Measurements from ENCODE around the gene GLT8D2.
A peak's percentile ranks its signal among the peaks of the same experiment; 100 is the strongest.

The GLT8D2 gene

DNA sequence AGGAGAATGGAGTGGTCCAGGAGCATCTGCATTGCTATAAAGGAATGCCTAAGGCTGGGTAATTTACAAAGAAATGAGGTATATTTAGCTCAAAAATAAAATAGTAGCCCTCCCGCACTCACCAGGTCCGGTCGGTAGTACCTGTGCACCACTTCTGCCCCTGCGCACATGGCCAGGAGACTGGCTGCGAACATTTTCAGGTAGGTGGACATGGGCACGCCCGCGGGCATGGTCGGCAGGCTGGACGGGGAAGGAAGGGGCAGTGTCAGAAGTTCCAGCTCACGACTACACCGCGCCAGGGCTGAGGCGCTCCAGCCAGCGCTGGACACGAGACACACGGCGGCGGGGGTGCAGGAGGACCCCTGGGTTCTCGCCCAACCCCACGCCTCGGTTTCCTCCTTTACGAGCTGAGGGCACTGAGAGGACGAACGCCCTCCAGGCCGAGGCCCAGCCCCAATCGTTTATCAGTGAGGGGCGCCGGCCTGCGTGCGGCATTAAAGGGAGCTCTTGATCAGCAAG is 93.4 kb downstream of the GLT8D2 start:
- H3K27me3 Mint-ChIP-seq: no peaks in the 10 kb centered on the region
- ATAC-seq: no peak
- no peak for DNase-seq

DNA sequence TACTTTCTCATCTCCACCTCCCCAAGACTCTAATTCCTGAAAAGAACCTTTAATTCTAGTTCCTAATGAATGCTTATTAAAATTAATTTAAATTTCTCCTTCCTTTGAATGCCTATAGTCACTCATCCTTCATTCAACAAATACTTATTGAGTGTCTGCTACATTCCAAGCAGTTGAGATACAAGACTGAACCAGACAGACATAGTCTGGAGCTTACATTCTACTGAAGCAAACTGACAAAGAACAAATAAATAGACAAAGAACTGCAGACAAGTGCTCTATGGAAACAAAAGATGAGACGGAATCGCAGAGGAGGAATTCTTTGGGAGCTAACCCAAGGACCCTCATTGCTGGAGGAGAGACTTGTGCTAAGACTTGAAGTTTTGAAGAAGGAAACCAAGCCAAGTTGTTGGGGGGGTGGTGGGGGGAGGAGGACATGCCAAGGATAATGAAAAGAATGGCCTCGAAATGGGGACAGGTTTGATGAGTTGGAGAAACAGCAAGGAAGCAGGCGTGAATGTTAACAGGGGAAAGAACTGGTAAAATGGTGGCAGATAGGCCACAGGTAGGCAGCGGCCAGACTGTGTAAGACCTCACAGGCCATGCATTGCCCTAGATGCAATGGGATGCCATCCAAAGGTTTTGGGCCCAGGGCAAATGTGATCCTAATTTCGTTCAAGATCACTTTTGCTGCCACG is 94.0 kb downstream of the GLT8D2 start:
- Mint-ChIP-seq H3K4me1 (peaks cover 58% of the 10 kb centered on the region), H3K9me3 (no peaks in the 10 kb centered on the region), H3K27ac (peak overlapping the region; percentile 86 to 98), H3K4me3 (peak overlapping the region; percentile 87 to 91), H3K27me3 (no peaks in the 10 kb centered on the region)
- ATAC-seq: no peak
- no peak for DNase-seq

More for the DNA sequence above, 93.4 kb downstream of the GLT8D2 start:
- Mint-ChIP-seq H3K9me3 (no peaks in the 10 kb centered on the region), H3K27ac (peak overlapping the region; percentile 98), H3K4me1 (peaks cover 58% of the 10 kb centered on the region), H3K4me3 (peak overlapping the region; percentile 87 to 91)

DNA sequence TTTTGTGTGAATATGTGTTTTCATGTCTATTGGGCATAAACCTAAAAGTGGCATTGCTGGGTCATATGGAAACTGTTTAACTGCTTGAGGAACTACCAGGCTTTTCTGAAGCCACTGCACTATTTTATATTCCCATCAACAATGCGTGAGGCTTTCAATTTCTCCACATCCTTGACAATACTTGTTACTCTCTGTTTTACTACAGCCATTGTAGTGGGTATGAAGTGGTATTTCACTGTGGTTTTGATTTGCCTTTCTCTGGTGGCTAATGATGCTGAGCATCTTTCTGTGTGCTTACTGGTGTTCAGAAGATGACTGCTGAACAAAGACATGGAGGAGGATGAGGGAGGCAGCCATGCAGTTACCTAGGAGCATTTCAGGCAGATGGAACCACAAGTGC is 97.5 kb downstream of the GLT8D2 start:
- peaks cover 76% of the 10 kb centered on the region for H3K4me1 Mint-ChIP-seq
- H3K27me3 Mint-ChIP-seq: no peaks in the 10 kb centered on the region
- DNase-seq (peak; percentile 27 to 40), ATAC-seq (peak; percentile 80)
- peak overlapping the region; percentile 82 to 83 for H3K4me3 Mint-ChIP-seq
- no peaks in the 10 kb centered on the region for H3K9me3 Mint-ChIP-seq
- peak overlapping the region; percentile 81 to 92 for H3K27ac Mint-ChIP-seq

DNA sequence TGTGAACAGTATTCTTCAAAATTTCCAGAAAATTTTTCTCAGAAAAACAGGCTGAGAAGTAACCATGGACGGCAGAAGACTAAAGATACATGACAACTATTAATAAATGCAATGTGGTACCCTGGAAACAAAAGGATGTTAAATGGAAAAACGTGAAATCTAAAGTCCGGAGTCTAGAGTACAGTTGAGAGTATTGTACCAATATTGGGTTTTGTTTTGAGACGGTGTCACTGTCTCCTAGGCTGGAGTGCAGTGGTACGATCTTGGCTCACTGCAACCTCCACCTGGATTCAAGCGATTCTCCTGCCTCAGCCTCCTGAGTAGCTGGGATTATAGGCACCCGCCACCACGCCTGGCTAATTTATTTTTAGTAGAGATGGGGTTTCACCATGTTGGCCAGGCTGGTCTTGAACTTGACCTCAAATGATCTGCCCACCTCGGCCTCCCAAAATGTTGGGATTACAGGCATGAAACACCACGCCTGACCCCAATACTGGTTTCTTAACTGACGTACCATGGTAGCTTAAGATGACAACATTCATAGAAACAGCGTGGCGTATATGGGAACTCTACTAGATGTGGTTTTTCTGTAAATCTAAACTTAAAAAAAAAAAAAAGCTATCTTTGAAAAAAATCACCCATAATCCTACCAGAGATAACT is 101.1 kb downstream of the GLT8D2 start:
- Mint-ChIP-seq H3K9me3 (no peaks in the 10 kb centered on the region), H3K4me1 (peaks cover 83% of the 10 kb centered on the region), H3K27me3 (no peaks in the 10 kb centered on the region), H3K27ac (peak overlapping the region in 1 of 2 donors; percentile 76), H3K4me3 (peak overlapping the region in 1 of 2 donors; percentile 12)
- peak; percentile 50 for ATAC-seq
- peak in 1 of 2 donors; percentile 29 for DNase-seq

DNA sequence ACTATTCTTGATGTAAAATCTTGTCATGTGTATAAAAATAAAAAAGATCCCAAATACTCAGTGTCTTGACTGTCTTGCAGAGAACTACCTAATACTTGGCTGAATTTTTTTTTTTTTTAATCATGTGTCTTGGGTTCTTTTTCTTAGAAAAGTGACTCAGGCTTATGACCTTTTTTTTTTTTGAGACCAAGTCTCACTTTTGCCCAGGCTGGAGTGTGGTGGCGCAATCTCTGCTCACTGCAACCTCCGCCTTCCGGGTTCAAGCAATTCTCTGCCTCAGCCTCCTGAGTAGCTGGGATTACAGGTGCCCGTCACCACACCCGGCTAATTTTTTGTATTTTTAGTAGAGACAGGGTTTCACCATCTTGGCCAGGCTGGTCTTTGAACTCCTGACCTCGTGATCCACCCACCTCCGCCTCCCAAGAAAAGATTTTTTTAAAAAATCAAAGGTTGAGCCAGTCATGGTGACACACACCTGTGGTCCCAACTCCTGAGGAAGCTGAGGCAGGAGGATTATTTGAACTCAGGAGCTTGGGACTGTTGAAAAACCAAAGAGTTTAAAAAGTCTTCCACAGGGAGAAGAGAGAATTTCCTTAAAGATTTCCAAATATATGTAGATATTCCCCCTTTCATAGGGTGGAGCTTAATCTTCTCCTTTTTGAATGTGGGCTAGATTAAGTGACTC is 102.0 kb downstream of the GLT8D2 start:
- peaks cover 75% of the 10 kb centered on the region for H3K4me1 Mint-ChIP-seq
- H3K27ac Mint-ChIP-seq: peak overlapping the region; percentile 63 to 94
- H3K9me3 Mint-ChIP-seq: no peaks in the 10 kb centered on the region
- no peaks in the 10 kb centered on the region for H3K27me3 Mint-ChIP-seq
- DNase-seq: no peak
- H3K4me3 Mint-ChIP-seq: peak overlapping the region; percentile 27 to 50
- ATAC-seq: no peak

DNA sequence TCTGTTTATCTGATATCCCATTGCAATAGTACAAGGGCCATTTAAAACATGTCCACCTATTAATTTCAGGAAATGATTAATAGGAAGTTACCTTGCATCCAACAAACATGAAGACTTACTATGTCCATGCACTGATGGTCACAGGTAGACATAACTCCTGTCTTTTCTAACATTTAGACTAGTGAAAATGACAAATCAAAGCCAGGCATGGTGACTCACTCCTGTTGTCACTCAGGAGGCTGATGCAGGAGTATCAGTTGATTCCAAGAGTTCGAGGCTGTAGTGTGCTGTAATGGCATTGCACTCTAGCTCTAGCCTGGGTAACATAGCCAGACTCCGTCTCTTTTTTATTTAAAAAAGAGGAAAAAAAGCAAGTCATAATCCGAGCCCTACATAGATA is 105.0 kb downstream of the GLT8D2 start:
- Mint-ChIP-seq H3K4me1 (peaks cover 73% of the 10 kb centered on the region), H3K27me3 (no peaks in the 10 kb centered on the region), H3K9me3 (no peaks in the 10 kb centered on the region), H3K4me3 (no peak overlapping the region), H3K27ac (no peak overlapping the region)
- ATAC-seq: peak; percentile 29
- no peak for DNase-seq
